T-cell (primary cell): ENCODE data around the gene KRT17. TPM values are rescaled to one million over a fixed set of nuclear protein-coding genes. Genes with fewer than 3 reads are reported as not detected.

ENCODE experiments used
- ATAC-seq, 4 experiments: fragments of 200-7000 bp in 3 of 4; fragments of 150-1000 bp in 1 of 4; cut with Tn5 transposase; replicated peaks in 1 of 4; 1 replicate in 3 of 4; 2 replicates in 1 of 4; pipeline ENCODE4 v1.10.0; 2021; ENCODE audit warnings: moderate library complexity in 3 of 4, mild to moderate bottlenecking in 2 of 4, moderate number of reproducible peaks in 1 of 4
- CTCF ChIA-PET, 2 donors: fragments of 300-600 bp; sonication (Branson Sonifier 250); formaldehyde crosslinking; loops; one replicate each; lab custom pipeline; 2022; ENCODE audit warnings: antibody characterized with exemption in 2 of 2; lab: Charles Lee
- POLR2A ChIA-PET, 2 donors: fragments of 300-600 bp; sonication (Branson Sonifier 250); formaldehyde crosslinking; loops; one replicate each; lab custom pipeline; 2022; ENCODE audit warnings: antibody characterized with exemption in 2 of 2; lab: Charles Lee
- DNase-seq, 35 experiments: peaks; one replicate each; pipeline versions ENCODE4 v3.0.0 to v3.0.0-alpha.2; 2013 to 2023
- H3K27ac ChIP-seq: one replicate; pipeline ENCODE4 v1.5.1; 2013; ENCODE audit warnings: low read length
- H3K27me3 ChIP-seq, 2 experiments: replicated peaks in 1 of 2; 1 replicate in 1 of 2; 2 replicates in 1 of 2; pipeline versions ENCODE4 v1.6.1 to v1.7.0; 2013; ENCODE audit warnings: low read length in 1 of 2, mixed read lengths in 1 of 2; ENCODE audit not compliant: control insufficient read depth in 2 of 2, insufficient read depth in 2 of 2; ENCODE audit errors: extremely low read depth in 1 of 2
- H3K36me3 ChIP-seq, 2 donors: 1 replicate in 1 of 2; 2 replicates in 1 of 2; pipeline versions ENCODE4 v1.6.1 to v1.7.0; 2013; ENCODE audit warnings: low read length in 1 of 2; ENCODE audit not compliant: control insufficient read depth in 2 of 2, insufficient read depth in 1 of 2; ENCODE audit errors: extremely low read depth in 1 of 2
- H3K4me1 ChIP-seq, 2 experiments: 1 replicate in 1 of 2; 2 replicates in 1 of 2; pipeline versions ENCODE4 v1.6.1 to v1.7.0; 2013; ENCODE audit warnings: low read length in 2 of 2, mixed read lengths in 1 of 2; ENCODE audit not compliant: insufficient read depth in 2 of 2, control insufficient read depth in 1 of 2; ENCODE audit errors: extremely low read depth in 1 of 2
- H3K4me3 ChIP-seq, 2 donors: 1 replicate in 1 of 2; 2 replicates in 1 of 2; pipeline versions ENCODE4 v1.5.1 to v1.7.0; 2013; ENCODE audit warnings: mild to moderate bottlenecking in 2 of 2, low read length in 1 of 2, moderate library complexity in 1 of 2; ENCODE audit not compliant: control insufficient read depth in 1 of 2; ENCODE audit errors: extremely low read depth in 1 of 2
- H3K9me3 ChIP-seq: 2 replicates; pipeline ENCODE4 v1.7.0; 2013
- H3K27ac Mint-ChIP-seq, 2 donors: one replicate each; pipeline ENCODE4 v1.8.0; 2020 to 2021; ENCODE audit warnings: mild to moderate bottlenecking in 2 of 2, mixed read lengths in 2 of 2
- H3K27me3 Mint-ChIP-seq, 2 donors: one replicate each; pipeline ENCODE4 v1.8.0; 2021 to 2022; ENCODE audit warnings: mixed read lengths in 2 of 2
- H3K36me3 Mint-ChIP-seq: one replicate; pipeline ENCODE4 v1.8.0; 2021; ENCODE audit warnings: mixed read lengths
- H3K4me1 Mint-ChIP-seq, 3 donors: one replicate each; pipeline ENCODE4 v1.8.0; 2020 to 2022; ENCODE audit warnings: mixed read lengths in 3 of 3, mild to moderate bottlenecking in 1 of 3
- H3K4me3 Mint-ChIP-seq, 3 donors: one replicate each; pipeline ENCODE4 v1.8.0; 2020 to 2022; ENCODE audit warnings: mild to moderate bottlenecking in 3 of 3, mixed read lengths in 3 of 3, moderate library complexity in 3 of 3
- H3K9me3 Mint-ChIP-seq, 3 donors: one replicate each; pipeline ENCODE4 v1.8.0; 2020 to 2022; ENCODE audit warnings: mixed read lengths in 3 of 3
- WGBS: methylation state at CpG from one replicate; pipeline ENCODE4 v1.1.5; 2013; ENCODE audit warnings: missing lambda C conversion rate; ENCODE audit not compliant: insufficient coverage; 5-methylcytosine and 5-hydroxymethylcytosine counted together
- total RNA-seq, 35 experiments: library from RNA in 6 of 35; stranded (reverse) in 6 of 35; fragments of 120-200 nt in 1 of 35; gene quantifications; one replicate each; pipeline versions ENCODE4 v1.2.1 to v1.2.4 and lab custom pipeline; 2013 to 2026

Gene KRT17
- total RNA-seq, 5 donors from 2014 or later (not counting 1 experiment from before 2014, with no cell fraction given), result not detected

DNA sequence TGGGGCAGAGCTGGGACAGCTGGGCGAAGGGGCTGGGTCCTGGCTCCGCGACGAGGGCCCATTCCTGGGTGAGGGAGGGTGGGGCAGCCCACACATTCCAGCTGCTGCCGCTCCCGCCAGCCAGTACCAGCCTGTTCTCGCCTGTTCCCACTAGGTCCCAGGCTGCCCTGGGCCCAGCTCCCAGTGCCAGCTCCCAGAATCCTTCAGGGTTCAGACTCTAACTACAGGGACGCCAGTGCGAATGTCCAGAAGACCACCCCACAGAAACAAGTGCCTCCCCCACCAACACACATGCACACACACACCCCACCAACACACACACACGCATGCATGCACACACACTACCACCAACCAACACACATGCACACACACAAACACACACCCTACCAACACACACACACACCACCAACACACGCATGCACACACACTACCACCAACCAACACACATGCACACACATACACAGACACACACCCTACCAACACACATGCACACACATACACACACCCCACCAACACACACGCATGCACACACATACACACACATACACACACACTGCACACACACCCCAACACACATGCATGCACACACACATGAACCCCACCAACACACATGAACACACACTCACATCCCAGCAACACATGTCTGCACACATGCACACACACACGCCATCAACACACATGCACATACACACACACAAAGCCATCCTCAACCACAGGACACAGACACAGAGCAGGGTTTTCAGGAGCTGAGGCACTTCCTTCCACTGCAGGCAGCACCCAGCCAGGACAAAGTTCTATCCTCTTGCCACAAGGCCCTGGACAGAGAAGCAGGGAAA lies 27.5 kb upstream of the KRT17 start:
- DNase-seq, result no peak
- 91% methylated on average over 12 of the region's 13 CpGs for WGBS

GRCh38 chr17:41650794-41651624 lies 26.6 kb upstream of the KRT17 start:
- Histone ChIP-seq H3K4me1 (peaks cover 2 to 16% of the 10 kb centered on the region in 2 experiments), H3K9me3 (no peaks in the 10 kb centered on the region), H3K27me3 (peaks cover 0 to 19% of the 10 kb centered on the region in 2 experiments), H3K36me3 (no peaks in the 10 kb centered on the region), H3K27ac (no peak overlapping the region), H3K4me3 (no peak overlapping the region)
- H3K9me3 Mint-ChIP-seq, result no peaks in the 10 kb centered on the region
- 82% methylated on average over 15 of the region's 15 CpGs for WGBS
- H3K27ac Mint-ChIP-seq, result no peak overlapping the region
- no peak for ATAC-seq
- ChIA-PET POLR2A (no interaction called here), CTCF (interaction anchor here (1.2 to 4.2 kb wide), 4 partner anchors 11 to 795 kb away, joined by 3 to 103 read pairs (median 27); no protein-coding TSS in a partner anchor)
- H3K36me3 Mint-ChIP-seq, result no peaks in the 10 kb centered on the region
- peaks cover 9 to 10% (median 9%) of the 10 kb centered on the region in 3 donors for H3K4me1 Mint-ChIP-seq
- H3K4me3 Mint-ChIP-seq, result no peak overlapping the region
- H3K27me3 Mint-ChIP-seq, result no peaks in the 10 kb centered on the region
- DNase-seq, result no peak

More for the DNA sequence above, 27.5 kb upstream of the KRT17 start:
- no peak overlapping the region for H3K4me3 Mint-ChIP-seq
- H3K4me1 ChIP-seq, result peaks cover 2 to 16% of the 10 kb centered on the region in 2 experiments
- ATAC-seq, result no peak
- H3K9me3 ChIP-seq, result no peaks in the 10 kb centered on the region
- H3K36me3 ChIP-seq, result no peaks in the 10 kb centered on the region
- H3K27me3 ChIP-seq, result peaks cover 0 to 26% of the 10 kb centered on the region in 2 experiments
- H3K27ac ChIP-seq, result no peak overlapping the region
- H3K4me3 ChIP-seq, result no peak overlapping the region
- H3K36me3 Mint-ChIP-seq, result no peaks in the 10 kb centered on the region
- H3K4me1 Mint-ChIP-seq, result peaks cover 9 to 10% (median 9%) of the 10 kb centered on the region in 3 donors
- H3K27ac Mint-ChIP-seq, result no peak overlapping the region
- peaks cover 0 to 2% of the 10 kb centered on the region in 2 donors for H3K27me3 Mint-ChIP-seq
- ChIA-PET CTCF (interaction anchor here (0.7 to 4.1 kb wide), 3 partner anchors 11 to 15 kb away, joined by 4 to 50 read pairs (median 5); no protein-coding TSS in a partner anchor), POLR2A (no interaction called here)
- no peaks in the 10 kb centered on the region for H3K9me3 Mint-ChIP-seq

- Histone ChIP-seq H3K27me3 (peaks cover 0 to 22% of the 10 kb centered on the region in 2 experiments), H3K27ac (no peak overlapping the region), H3K36me3 (no peaks in the 10 kb centered on the region), H3K9me3 (no peaks in the 10 kb centered on the region), H3K4me3 (no peak overlapping the region), H3K4me1 (peaks cover 2 to 16% of the 10 kb centered on the region in 2 experiments)
- no peak overlapping the region for H3K27ac Mint-ChIP-seq
- H3K36me3 Mint-ChIP-seq, result no peaks in the 10 kb centered on the region
- CTCF ChIA-PET, result interaction anchor here (0.8 to 4.2 kb wide), 8 partner anchors 10 to 794 kb away, joined by 3 to 103 read pairs (median 13); no protein-coding TSS in a partner anchor
- H3K4me1 Mint-ChIP-seq, result peaks cover 9 to 10% (median 9%) of the 10 kb centered on the region in 3 donors
- DNase-seq (no peak), ATAC-seq (no peak)
- POLR2A ChIA-PET, result no interaction called here
- H3K4me3 Mint-ChIP-seq, result no peak overlapping the region
- H3K9me3 Mint-ChIP-seq, result no peaks in the 10 kb centered on the region
- 84% methylated on average over 10 of the region's 10 CpGs for WGBS
- H3K27me3 Mint-ChIP-seq, result no peaks in the 10 kb centered on the region
These were observed 25.6 kb upstream of the KRT17 start for GRCh38 chr17:41649923-41650519.

- ATAC-seq (peak; percentile 87 to 92 (median 88)), DNase-seq (peak; percentile 41 to 91 (median 79))
- Mint-ChIP-seq H3K4me3 (peak overlapping the region in 2 of 3 donors; percentile 74 to 75), H3K4me1 (peaks cover 9 to 10% (median 9%) of the 10 kb centered on the region in 3 donors), H3K27me3 (no peaks in the 10 kb centered on the region), H3K9me3 (no peaks in the 10 kb centered on the region), H3K36me3 (no peaks in the 10 kb centered on the region), H3K27ac (peak overlapping the region in 1 of 2 donors; percentile 49)
- WGBS, result 2% methylated on average over 29 of the region's 39 CpGs
- Histone ChIP-seq H3K4me3 (peak overlapping the region; percentile 55 to 76), H3K9me3 (no peaks in the 10 kb centered on the region), H3K27me3 (peaks cover 0 to 16% of the 10 kb centered on the region in 2 experiments), H3K4me1 (peaks cover 2 to 16% of the 10 kb centered on the region in 2 experiments), H3K36me3 (no peaks in the 10 kb centered on the region), H3K27ac (no peak overlapping the region)
- ChIA-PET CTCF (interaction anchor here (0.5 to 4.2 kb wide), 43 partner anchors 9 to 1355 kb away, joined by 3 to 103 read pairs (median 4); no protein-coding TSS in a partner anchor), POLR2A (interaction anchor here (0.6 kb wide), 3 partner anchors 122 to 727 kb away, joined by 3 to 6 read pairs (median 3); no protein-coding TSS in a partner anchor)
These were observed 24.2 kb upstream of the KRT17 start for GRCh38 chr17:41648411-41649195.

- POLR2A ChIA-PET, result no interaction called here
- CTCF ChIA-PET, result interaction anchor here (0.5 to 4.2 kb wide), 22 partner anchors 8 to 1131 kb away, joined by 3 to 103 read pairs (median 6); no protein-coding TSS in a partner anchor
- Histone ChIP-seq H3K9me3 (no peaks in the 10 kb centered on the region), H3K27me3 (peaks cover 0 to 16% of the 10 kb centered on the region in 2 experiments), H3K27ac (no peak overlapping the region), H3K36me3 (no peaks in the 10 kb centered on the region), H3K4me3 (peak overlapping the region; percentile 55 to 76), H3K4me1 (peaks cover 2 to 16% of the 10 kb centered on the region in 2 experiments)
- Mint-ChIP-seq H3K27ac (peak overlapping the region in 1 of 2 donors; percentile 40), H3K4me1 (peaks cover 9 to 10% (median 9%) of the 10 kb centered on the region in 3 donors), H3K36me3 (no peaks in the 10 kb centered on the region), H3K27me3 (no peaks in the 10 kb centered on the region), H3K4me3 (peak overlapping the region in 2 of 3 donors; percentile 74 to 75), H3K9me3 (no peaks in the 10 kb centered on the region)
- ATAC-seq (peak; percentile 74 to 78 (median 76)), DNase-seq (peak; percentile 49 to 92 (median 82))
- 2% methylated on average over 22 of the region's 22 CpGs for WGBS
These were observed 23.6 kb upstream of the KRT17 start for GRCh38 chr17:41647940-41648410.
